Stimulated activated CD4-positive, alpha-beta T cell treated with anti-CD3 and anti-CD28 coated beads, Interleukin-2, amount 100 ng/mL, for 48 hours (primary cell): ENCODE measurements around the gene ADCY3.

Source experiments
- DNase-seq, 2 donors: peaks; one replicate each; pipeline ENCODE4 v3.0.0-alpha.2; 2020

Gene ADCY3

DNA sequence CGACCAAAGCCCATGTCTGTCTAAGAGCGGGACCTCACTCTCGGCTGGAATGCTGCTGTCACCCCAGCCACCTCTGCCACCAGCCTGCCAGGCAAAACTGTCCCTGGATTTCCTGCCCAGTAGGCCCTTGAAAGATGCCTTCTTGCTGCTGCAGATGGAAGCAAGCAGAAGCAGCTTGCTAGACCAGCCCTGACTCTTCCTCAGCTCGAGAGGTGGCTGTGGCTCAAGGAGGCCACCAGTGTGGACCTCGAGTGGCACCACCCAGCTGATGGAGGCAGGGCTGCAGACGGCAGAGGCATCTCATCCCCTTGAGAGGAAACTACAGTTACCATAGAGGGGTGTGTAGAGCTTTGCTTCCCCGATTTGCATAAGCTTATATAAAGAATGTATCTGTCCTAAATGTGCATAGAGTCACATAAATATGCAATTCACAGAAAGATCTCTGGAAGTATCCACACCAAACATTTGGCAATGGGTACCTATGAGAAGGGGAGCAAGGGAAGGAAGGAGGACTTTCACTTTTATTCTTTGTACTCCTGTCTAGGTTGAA lies 20.6 kb downstream of the ADCY3 start:
- no peak for DNase-seq

- no peak for DNase-seq
Measured at GRCh38 chr2:24898122-24899109, 21.6 kb downstream of the ADCY3 start.

DNA sequence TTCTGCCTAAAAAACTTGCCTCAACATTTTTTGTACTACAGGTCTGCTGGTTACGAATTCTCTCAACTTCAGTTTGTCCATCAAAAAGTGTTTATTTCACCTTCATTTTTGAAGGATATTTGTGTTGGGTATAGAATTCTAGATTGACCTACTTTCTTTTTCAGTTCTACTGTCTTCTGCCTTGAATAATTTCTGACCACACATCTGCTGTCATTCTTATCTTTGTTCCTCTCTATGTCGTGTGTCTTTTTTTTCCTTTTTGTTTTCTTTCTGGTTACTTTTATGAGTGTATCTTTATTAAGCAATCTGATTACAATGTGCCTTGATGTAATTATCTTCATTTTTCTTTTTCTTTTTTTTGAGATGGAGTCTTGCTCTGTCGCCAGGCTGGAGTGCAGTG lies 25.3 kb downstream of the ADCY3 start:
- DNase-seq, result no peak

GRCh38 chr2:24893934-24894333 lies 26.1 kb downstream of the ADCY3 start:
- no peak for DNase-seq

GRCh38 chr2:24892928-24893327 lies 27.1 kb downstream of the ADCY3 start:
- DNase-seq, result no peak

DNA sequence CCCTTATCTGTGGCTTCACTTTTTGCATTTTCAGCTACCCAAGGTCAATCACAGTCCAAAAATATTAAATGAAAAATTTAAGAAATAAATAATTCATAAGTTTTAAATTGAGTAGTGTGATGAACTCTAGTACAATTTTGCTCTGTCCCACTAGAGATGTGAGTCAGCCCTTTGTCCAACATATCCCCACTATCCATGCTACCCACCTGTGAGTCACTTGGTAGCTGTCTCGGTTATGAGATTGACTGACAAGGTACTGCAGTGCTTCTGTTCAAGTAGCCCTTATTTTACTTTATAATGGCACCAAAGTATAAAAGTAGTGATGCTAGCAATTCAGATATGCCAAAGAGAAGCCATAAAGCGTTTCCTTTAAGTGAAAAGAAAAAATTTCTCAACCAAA lies 28.8 kb downstream of the ADCY3 start:
- DNase-seq, result no peak

GRCh38 chr2:24889221-24889620 lies 30.8 kb downstream of the ADCY3 start:
- no peak for DNase-seq

- DNase-seq, result no peak
Measured at GRCh38 chr2:24888177-24888576, 31.9 kb downstream of the ADCY3 start.

DNA sequence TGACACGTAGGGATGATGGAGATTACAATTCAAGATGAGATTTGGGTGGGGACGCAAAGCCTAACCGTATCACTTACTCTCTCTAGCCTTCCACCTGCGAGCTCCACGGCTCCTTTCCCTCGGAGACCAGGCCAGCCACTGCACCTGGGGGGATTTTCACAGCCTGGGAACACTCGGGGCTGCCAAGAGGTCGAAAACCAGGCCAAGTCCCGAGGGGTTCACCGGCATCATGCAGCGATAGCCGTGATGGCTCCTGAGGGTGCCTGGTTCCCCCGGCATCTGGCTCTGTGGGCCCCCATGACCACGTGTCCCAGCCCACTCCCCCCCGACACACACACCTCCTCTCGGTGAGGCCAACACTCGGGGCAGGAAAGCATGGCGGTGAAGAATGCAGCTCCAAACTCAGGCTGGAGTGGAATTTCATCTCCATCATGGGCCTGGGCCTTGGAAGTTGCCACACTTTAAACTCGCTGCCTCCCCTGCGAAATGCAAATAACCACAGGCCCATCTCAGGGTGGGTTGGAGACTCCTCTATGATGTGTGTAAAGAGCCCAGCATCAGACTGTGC lies 32.6 kb downstream of the ADCY3 start:
- no peak for DNase-seq

GRCh38 chr2:24886691-24887304 lies 33.2 kb downstream of the ADCY3 start:
- DNase-seq, result no peak

DNA sequence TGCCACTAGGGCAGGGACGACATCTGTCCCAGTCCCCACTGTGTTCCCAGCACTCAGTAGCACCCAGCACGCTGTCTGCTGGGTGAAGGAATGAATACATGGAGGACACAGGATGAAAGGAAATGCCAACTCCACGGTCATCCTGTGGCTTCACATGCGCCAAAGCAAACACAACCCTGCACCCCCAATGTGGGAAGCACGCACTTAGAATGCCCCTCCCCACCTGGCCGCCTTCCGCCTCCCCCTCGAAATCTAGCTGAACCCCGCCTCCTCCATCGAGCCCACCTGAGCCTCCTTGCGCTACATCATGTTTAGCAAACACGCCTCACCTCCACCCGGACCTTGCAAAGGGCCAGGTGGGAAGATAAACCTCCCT lies 33.9 kb downstream of the ADCY3 start:
- no peak for DNase-seq

GRCh38 chr2:24885221-24886125 lies 34.6 kb downstream of the ADCY3 start:
- no peak for DNase-seq

DNA sequence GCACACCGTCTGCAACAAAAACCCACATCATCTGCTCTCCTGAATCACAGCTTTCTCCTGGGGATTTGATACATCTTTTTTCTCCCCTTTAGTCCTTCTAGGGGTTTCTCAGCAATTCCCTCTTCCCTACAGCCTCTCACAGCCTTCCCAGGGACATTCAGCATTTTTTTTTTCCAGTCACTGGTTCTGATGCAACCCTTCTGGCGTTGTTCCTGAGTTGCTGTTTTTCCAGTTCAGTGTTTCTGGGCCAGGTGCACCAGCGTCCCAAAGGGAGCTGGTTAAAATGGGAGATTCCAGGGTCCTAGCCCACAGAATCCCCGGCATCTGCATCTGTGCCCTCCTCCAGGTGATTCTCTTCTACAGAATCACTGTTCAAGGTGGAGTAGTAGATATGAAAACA lies 36.1 kb downstream of the ADCY3 start:
- no peak for DNase-seq

DNA sequence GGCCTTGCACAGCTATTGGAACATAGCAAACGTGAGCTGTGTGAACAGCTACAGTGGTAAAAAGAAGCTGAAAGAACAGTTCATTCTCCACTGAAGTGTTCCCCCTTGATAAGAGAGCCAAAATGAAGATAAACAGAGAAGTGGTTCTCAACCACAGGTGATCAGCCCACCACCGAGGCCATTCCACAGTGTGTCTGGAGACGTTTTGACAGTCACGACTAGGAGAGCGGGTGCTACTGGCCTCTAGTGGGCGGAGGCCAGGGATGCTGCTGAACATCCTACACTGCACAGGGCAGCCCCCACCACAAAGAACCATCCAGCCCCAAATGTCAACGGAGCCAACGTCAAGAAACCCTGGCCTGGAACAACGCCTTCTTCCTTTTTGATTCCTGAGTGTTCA lies 38.4 kb downstream of the ADCY3 start:
- DNase-seq, result no peak

- DNase-seq, result no peak
Measured at GRCh38 chr2:24881158-24881557, 38.9 kb downstream of the ADCY3 start.

DNA sequence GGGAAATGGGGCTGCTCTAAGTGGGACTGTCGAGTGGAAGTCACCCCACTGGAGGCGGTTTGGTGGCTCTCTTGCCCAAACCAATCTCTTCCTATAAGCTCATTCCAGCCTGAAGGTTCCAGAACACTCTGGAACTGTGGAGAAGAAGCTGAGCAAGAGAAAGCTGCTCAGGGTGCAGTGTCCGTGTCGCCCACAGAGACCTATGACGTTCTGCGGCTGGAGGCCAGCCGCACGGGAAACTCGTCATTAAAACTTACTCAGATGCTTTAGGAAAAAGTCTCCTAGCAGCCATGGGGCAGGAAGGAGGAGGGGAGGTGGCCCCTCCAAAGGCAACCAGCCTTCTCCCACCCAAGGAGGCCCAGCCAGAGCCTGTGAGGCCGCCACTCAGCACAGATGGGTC lies 41.7 kb downstream of the ADCY3 start:
- DNase-seq, result no peak

- no peak for DNase-seq
Measured at GRCh38 chr2:24877646-24878045, 42.4 kb downstream of the ADCY3 start.

GRCh38 chr2:24877067-24877466 lies 43.0 kb downstream of the ADCY3 start:
- DNase-seq, result no peak

- no peak for DNase-seq
Measured at GRCh38 chr2:24875901-24876300, 44.1 kb downstream of the ADCY3 start.

DNA sequence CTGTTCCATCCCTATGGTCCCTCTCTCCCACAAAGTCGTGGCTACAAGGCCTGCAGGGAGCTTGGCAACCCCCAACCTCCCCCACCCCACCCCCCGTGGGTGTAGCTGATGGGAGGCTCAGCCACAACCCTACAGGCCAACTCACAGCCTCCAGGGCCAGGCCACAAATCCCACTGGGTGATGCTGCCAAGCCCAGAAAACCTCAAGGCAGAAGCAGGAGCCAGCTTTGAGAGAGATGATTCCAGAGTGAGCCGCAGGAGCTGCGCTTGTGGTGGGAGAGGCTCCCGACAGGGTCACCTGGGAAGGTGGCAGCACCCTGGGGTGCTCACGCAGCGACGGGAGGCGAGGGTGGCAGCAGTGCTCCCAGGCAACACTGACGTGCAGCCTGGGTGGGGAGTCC lies 44.8 kb downstream of the ADCY3 start:
- no peak for DNase-seq

DNA sequence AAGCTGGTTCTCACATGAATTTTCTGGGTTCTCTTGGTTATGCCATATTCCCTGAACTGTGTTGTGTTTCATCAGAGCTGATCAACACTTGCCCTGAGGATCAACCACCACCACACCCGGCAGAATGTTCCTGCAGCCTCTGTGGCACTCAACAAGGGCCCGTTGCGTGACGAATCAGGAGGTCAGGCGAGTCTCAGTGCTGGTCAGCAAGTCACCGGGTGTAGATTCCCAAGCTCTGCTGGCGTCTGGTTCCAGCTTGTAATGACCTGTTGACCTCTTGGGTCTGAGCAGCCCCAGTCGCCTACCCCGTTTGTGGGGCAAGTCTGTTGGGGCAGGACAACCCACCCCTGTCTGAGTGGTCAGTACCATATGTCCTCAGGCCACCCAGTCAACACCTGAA lies 46.0 kb downstream of the ADCY3 start:
- no peak for DNase-seq

DNA sequence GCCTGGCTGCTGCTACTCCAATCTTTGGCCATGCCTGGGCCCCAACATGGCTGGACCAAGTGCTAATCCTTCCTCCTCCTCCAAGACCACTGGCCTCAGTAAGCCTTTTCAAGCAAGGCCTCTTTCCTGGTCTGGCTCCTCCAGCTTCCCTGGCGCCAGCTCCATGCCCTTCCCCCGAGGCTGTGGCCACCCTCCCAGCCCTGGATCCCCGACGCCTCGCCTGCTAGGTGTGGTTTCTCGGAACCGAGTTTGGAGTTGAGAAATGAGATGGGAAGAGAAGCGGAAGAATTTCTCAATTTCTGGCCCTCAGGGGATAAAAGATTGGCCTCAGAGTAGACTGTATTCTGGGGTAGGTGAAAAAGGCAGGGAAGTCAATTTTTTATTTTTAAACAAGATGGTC lies 46.4 kb downstream of the ADCY3 start:
- no peak for DNase-seq
